Keratinocyte (primary cell): Measurements from ENCODE around the gene IRGQ. TPM values are rescaled to one million over a fixed set of nuclear protein-coding genes. Genes with fewer than 3 reads are reported as not detected.

Experiments
- DNase-seq: peaks from one replicate; pipeline ENCODE4 v3.0.0-alpha.2; 2011; ENCODE audit warnings: low read depth, missing footprints, low spot score
- FAIRE-seq: peaks from 2 replicates; lab custom pipeline; 2011; peaks lifted over from hg19 to GRCh38; lab: Jason Lieb, UNC
- H2AFZ ChIP-seq: 2 replicates; pipeline ENCODE4 v1.6.0; 2012; ENCODE audit warnings: low read length, control low read depth, inconsistent platforms; ENCODE audit not compliant: control insufficient read depth
- H3K27ac ChIP-seq: 2 replicates; pipeline ENCODE4 v1.5.1; 2011; ENCODE audit warnings: low read length; ENCODE audit not compliant: control insufficient read depth, insufficient read depth
- H3K27me3 ChIP-seq: 3 replicates; pipeline ENCODE4 v1.6.0; 2011; ENCODE audit warnings: low read length; ENCODE audit not compliant: control insufficient read depth, insufficient read depth; ENCODE audit errors: extremely low read depth
- H3K36me3 ChIP-seq, 2 experiments: 2 replicates in 1 of 2; 3 replicates in 1 of 2; pipeline ENCODE4 v1.5.1; 2011; ENCODE audit warnings: low read length in 2 of 2, mild to moderate bottlenecking in 1 of 2; ENCODE audit not compliant: control insufficient read depth in 2 of 2, insufficient read depth in 2 of 2; ENCODE audit errors: extremely low read depth in 1 of 2
- H3K4me1 ChIP-seq: 3 replicates; pipeline ENCODE4 v1.5.1; 2011; ENCODE audit warnings: low read length; ENCODE audit not compliant: control insufficient read depth, insufficient read depth; ENCODE audit errors: extremely low read depth
- H3K4me2 ChIP-seq: 3 replicates; pipeline ENCODE4 v1.6.0; 2011; ENCODE audit warnings: low read depth, low read length; ENCODE audit not compliant: control insufficient read depth, insufficient read depth; ENCODE audit errors: extremely low read depth
- H3K4me3 ChIP-seq, 3 experiments: fragments of 200-600 bp in 1 of 3; sonication (generic) in 1 of 3; 2 replicates in 2 of 3; 3 replicates in 1 of 3; pipeline ENCODE4 v1.5.1; 2011 to 2016; ENCODE audit warnings: low read length in 3 of 3, mild to moderate bottlenecking in 3 of 3, control low read depth in 2 of 3, inconsistent platforms in 1 of 3, low read depth in 1 of 3, mixed read lengths in 1 of 3, mixed run types in 1 of 3, moderate library complexity in 1 of 3; ENCODE audit not compliant: control insufficient read depth in 2 of 3, insufficient read depth in 2 of 3; ENCODE audit errors: extremely low read depth in 1 of 3
- H3K79me2 ChIP-seq: 2 replicates; pipeline ENCODE4 v1.6.0; 2012; ENCODE audit warnings: low read length; ENCODE audit not compliant: control insufficient read depth, insufficient read depth
- H3K9ac ChIP-seq: 3 replicates; pipeline ENCODE4 v1.6.0; 2011; ENCODE audit warnings: low read length; ENCODE audit not compliant: control insufficient read depth, insufficient read depth; ENCODE audit errors: extremely low read depth
- H3K9me1 ChIP-seq: 3 replicates; pipeline ENCODE4 v1.6.0; 2011; ENCODE audit warnings: low read length; ENCODE audit not compliant: control insufficient read depth, insufficient read depth; ENCODE audit errors: extremely low read depth
- H3K9me3 ChIP-seq: 2 replicates; pipeline ENCODE4 v1.5.1; 2012; ENCODE audit warnings: low read depth, low read length; ENCODE audit not compliant: control insufficient read depth
- H4K20me1 ChIP-seq: 3 replicates; pipeline ENCODE4 v1.6.0; 2011; ENCODE audit warnings: low read length; ENCODE audit not compliant: control insufficient read depth, insufficient read depth; ENCODE audit errors: extremely low read depth
- EZH2 ChIP-seq: IDR thresholded peaks from one replicate; pipeline ENCODE4 v1.6.1; 2012; ENCODE audit warnings: inconsistent platforms, mild to moderate bottlenecking, low read length, moderate library complexity
- dilution Hi-C: fragments of 300-500 bp; cut with MboI; formaldehyde crosslinking; loops from one replicate; pipeline ENCODE4 v1.7.0; 2020; ENCODE audit warnings: low sequenced_read_pairs; ENCODE audit not compliant: extremely low pct_ligation_motif_present
- polyA plus RNA-seq, 5 experiments: library from polyadenylated mRNA; depleted of rRNA in 3 of 5; stranded (reverse) in 3 of 5; stranded (forward) in 1 of 5; unstranded in 1 of 5; fragments of >200 nt; gene quantifications; 1 replicate in 1 of 5; 2 replicates in 3 of 5; 3 replicates in 1 of 5; pipeline versions ENCODE4 v1.2.1 to v1.2.3, GENCODE V29; 2011 to 2012; ENCODE audit warnings: missing spikeins in 2 of 5, low read depth in 1 of 5, low replicate concordance in 1 of 5
- TF ChIP-seq, protein P1 (sequence below), 3 experiments: IDR thresholded peaks in 1 of 3; conservative IDR thresholded peaks in 1 of 3; optimal IDR thresholded peaks in 1 of 3; 2 replicates in 2 of 3; 3 replicates in 1 of 3; pipeline versions ENCODE3 to v1.5.1; 2011; ENCODE audit warnings: low read length in 3 of 3, mild to moderate bottlenecking in 3 of 3, moderate library complexity in 2 of 3, control low read depth in 1 of 3, inconsistent platforms in 1 of 3; ENCODE audit not compliant: insufficient read depth in 2 of 3; ENCODE audit errors: extremely low read depth in 1 of 3

Gene IRGQ
- polyA plus RNA-seq, 1 donor (not counting 4 experiments of a cell fraction or from before 2014, with no cell fraction given) = 12.9 TPM

DNA sequence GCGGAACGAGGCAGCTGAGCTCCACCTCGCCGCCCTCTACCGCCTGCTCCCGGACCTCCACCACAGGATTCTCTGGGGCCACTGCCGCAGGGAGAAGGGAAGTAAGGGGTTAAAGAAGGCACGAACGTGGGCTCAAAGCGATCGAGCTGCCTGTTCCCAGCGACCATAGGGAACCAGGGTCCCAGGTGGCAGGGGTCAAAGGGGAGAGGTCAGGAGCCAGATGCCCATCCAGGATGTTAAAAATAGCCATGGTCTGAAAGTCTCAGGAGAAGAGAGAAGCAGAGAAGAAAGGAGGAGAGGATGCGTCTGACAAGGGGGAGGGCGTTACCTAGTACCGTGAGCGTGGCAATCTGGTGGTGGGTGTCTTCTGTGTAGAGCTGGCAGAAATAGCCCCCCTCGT lies 30.9 kb upstream of the IRGQ start:
- TF ChIP-seq, protein P1, sequence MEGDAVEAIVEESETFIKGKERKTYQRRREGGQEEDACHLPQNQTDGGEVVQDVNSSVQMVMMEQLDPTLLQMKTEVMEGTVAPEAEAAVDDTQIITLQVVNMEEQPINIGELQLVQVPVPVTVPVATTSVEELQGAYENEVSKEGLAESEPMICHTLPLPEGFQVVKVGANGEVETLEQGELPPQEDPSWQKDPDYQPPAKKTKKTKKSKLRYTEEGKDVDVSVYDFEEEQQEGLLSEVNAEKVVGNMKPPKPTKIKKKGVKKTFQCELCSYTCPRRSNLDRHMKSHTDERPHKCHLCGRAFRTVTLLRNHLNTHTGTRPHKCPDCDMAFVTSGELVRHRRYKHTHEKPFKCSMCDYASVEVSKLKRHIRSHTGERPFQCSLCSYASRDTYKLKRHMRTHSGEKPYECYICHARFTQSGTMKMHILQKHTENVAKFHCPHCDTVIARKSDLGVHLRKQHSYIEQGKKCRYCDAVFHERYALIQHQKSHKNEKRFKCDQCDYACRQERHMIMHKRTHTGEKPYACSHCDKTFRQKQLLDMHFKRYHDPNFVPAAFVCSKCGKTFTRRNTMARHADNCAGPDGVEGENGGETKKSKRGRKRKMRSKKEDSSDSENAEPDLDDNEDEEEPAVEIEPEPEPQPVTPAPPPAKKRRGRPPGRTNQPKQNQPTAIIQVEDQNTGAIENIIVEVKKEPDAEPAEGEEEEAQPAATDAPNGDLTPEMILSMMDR (optimal IDR thresholded peaks at IDR 0.05 in 1 of 3, IDR thresholded peaks at IDR 0.05 in 1 of 3, conservative IDR thresholded peaks at IDR 0.05 in 1 of 3; ENCODE audit: extremely low read depth in 1 of 3, insufficient read depth in 2 of 3, low read length in 3 of 3) = no peak
- no peak for TF ChIP-seq EZH2
- Histone ChIP-seq H3K4me1 (peaks cover 6% of the 10 kb centered on the region), H3K27ac (no peak overlapping the region), H3K4me2 (no peak overlapping the region), H3K9me3 (no peaks in the 10 kb centered on the region), H3K27me3 (no peaks in the 10 kb centered on the region), H4K20me1 (no peaks in the 10 kb centered on the region), H3K36me3 (no peaks in the 10 kb centered on the region), H3K9me1 (no peaks in the 10 kb centered on the region), H3K79me2 (no peaks in the 10 kb centered on the region), H3K9ac (no peak overlapping the region), H3K4me3 (no peak overlapping the region), H2AFZ (no peak overlapping the region)
- FAIRE-seq = no peak
- dilution Hi-C loops = no loop called here
- DNase-seq = no peak

DNA sequence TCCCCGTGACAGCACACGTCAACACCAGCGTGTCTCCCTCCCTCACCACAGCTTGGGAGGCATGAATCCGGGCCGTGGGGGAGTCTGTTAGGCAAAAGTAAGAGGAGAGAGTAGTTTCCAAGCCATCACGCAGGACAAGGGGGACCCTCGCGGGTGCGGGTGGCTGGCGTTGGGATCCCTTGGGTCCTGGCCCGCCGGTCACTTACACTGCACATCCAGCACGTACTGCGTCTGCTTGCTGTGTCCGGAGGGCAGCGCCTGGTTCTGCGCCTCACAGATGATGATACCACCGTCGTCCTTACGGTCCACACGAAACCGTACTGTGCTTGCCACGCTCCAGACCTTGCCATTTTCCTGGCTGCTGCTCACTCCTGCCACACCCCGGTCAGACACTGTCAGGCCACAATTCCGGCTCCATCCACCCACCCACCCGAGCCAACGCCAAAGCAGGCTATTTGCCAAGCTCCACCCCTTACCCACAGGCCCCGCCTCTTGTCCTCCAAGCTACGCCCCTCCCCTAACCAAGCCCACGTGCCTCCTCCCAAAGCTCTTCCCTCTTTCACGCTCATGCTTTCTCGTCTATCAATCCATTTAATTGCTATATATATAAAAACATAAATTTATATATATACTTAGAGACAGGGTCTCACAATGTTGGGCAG lies 30.1 kb upstream of the IRGQ start:
- no peaks in the 10 kb centered on the region for H3K9me1 ChIP-seq
- TF ChIP-seq, protein P1 (optimal IDR thresholded peaks at IDR 0.05 in 1 of 3, IDR thresholded peaks at IDR 0.05 in 1 of 3, conservative IDR thresholded peaks at IDR 0.05 in 1 of 3; ENCODE audit: extremely low read depth in 1 of 3, insufficient read depth in 2 of 3, low read length in 3 of 3) = no peak
- TF ChIP-seq EZH2 = no peak
- DNase-seq (no peak), FAIRE-seq (no peak)
- no peak overlapping the region for H3K27ac ChIP-seq
- H3K4me1 ChIP-seq = peaks cover 6% of the 10 kb centered on the region
- no peaks in the 10 kb centered on the region for H3K9me3 ChIP-seq
- H3K36me3 ChIP-seq = no peaks in the 10 kb centered on the region
- H3K27me3 ChIP-seq = no peaks in the 10 kb centered on the region
- no peak overlapping the region for H3K4me3 ChIP-seq
- H3K79me2 ChIP-seq = no peaks in the 10 kb centered on the region
- H2AFZ ChIP-seq = no peak overlapping the region
- no peak overlapping the region for H3K9ac ChIP-seq
- no peak overlapping the region for H3K4me2 ChIP-seq
- H4K20me1 ChIP-seq = no peaks in the 10 kb centered on the region
- dilution Hi-C loops = no loop called here
